Activated CD8-positive, alpha-beta memory T cell treated with anti-CD3 and anti-CD28 coated beads, Interleukin-2, amount 50 U/mL, for 1 hour (primary cell): Measurements from ENCODE around the gene PLEKHG4.

ENCODE experiments used
- DNase-seq: peaks from one replicate; pipeline ENCODE4 v3.0.0-alpha.2; 2020; ENCODE audit errors: extremely low read depth

Gene PLEKHG4

GRCh38 chr16:67326472-67327309 lies 47.4 kb downstream of the PLEKHG4 start, which contains the start of the genes KCTD19 and LRRC36:
Gene KCTD19 (minus strand): TSS chr16:67326741. CDS start chr16:67326707, 34 bp downstream.
Gene LRRC36 (plus strand): TSS chr16:67326815. CDS start chr16:67326863, 48 bp downstream.
- DNase-seq, result peak; percentile 23

GRCh38 chr16:67327743-67328142 lies 48.4 kb downstream of the PLEKHG4 start:
- no peak for DNase-seq

- no peak for DNase-seq
These were observed 50.6 kb downstream of the PLEKHG4 start for GRCh38 chr16:67329901-67330300.

GRCh38 chr16:67333315-67333714 lies 54.0 kb downstream of the PLEKHG4 start:
- no peak for DNase-seq

- no peak for DNase-seq
These were observed 56.8 kb downstream of the PLEKHG4 start for GRCh38 chr16:67336116-67336515.

- no peak for DNase-seq
These were observed 57.3 kb downstream of the PLEKHG4 start for GRCh38 chr16:67336648-67337047.
